Tibial artery (tissue), 4 donors: ENCODE data around the gene ZNF775.

Experiments used
- DNase-seq, 2 donors: peaks; one replicate each; pipeline ENCODE4 v3.0.0-alpha.2; 2019
- H3K27ac ChIP-seq, 2 donors: fragments of 200-600 bp; sonication (generic) in 1 of 2; 1 replicate in 1 of 2; 2 replicates in 1 of 2; pipeline ENCODE4 v1.5.1; 2018 to 2019; ENCODE audit warnings: mild to moderate bottlenecking in 1 of 2
- H3K27me3 ChIP-seq, 2 donors: fragments of 200-600 bp; sonication (generic) in 1 of 2; one replicate each; pipeline versions ENCODE4 v1.5.1 to v1.6.0; 2016 to 2019
- H3K36me3 ChIP-seq, 3 donors: fragments of 200-600 bp; sonication (generic) in 2 of 3; one replicate each; pipeline ENCODE4 v1.5.1; 2016 to 2019; ENCODE audit warnings: mild to moderate bottlenecking in 2 of 3
- H3K4me1 ChIP-seq, 4 donors: fragments of 200-600 bp; sonication (generic) in 2 of 4; 1 replicate in 3 of 4; 2 replicates in 1 of 4; pipeline ENCODE4 v1.5.1; 2016 to 2019
- H3K4me3 ChIP-seq, 2 donors: fragments of 200-600 bp; sonication (generic) in 1 of 2; 1 replicate in 1 of 2; 2 replicates in 1 of 2; pipeline ENCODE4 v1.5.1; 2018 to 2019; ENCODE audit warnings: mild to moderate bottlenecking in 2 of 2
- H3K9me3 ChIP-seq, 3 donors: fragments of 200-600 bp; sonication (generic) in 1 of 3; one replicate each; pipeline ENCODE4 v1.5.1; 2016 to 2019
- intact Hi-C: fragments of 100-400 bp; cut with DNase I; formaldehyde crosslinking; loops from one replicate; pipeline ENCODE4 v1.15.0; 2023; ENCODE audit warnings: low total_unique reads
- TF ChIP-seq, protein P1 (sequence below), 2 experiments: fragments of 200-600 bp in 1 of 2; fragments of 450-650 bp in 1 of 2; IDR thresholded peaks; one replicate each; pipeline ENCODE4 v1.5.1; 2017 to 2019; ENCODE audit warnings: antibody characterized with exemption in 2 of 2, mild to moderate bottlenecking in 1 of 2, moderate library complexity in 1 of 2

Gene ZNF775

DNA sequence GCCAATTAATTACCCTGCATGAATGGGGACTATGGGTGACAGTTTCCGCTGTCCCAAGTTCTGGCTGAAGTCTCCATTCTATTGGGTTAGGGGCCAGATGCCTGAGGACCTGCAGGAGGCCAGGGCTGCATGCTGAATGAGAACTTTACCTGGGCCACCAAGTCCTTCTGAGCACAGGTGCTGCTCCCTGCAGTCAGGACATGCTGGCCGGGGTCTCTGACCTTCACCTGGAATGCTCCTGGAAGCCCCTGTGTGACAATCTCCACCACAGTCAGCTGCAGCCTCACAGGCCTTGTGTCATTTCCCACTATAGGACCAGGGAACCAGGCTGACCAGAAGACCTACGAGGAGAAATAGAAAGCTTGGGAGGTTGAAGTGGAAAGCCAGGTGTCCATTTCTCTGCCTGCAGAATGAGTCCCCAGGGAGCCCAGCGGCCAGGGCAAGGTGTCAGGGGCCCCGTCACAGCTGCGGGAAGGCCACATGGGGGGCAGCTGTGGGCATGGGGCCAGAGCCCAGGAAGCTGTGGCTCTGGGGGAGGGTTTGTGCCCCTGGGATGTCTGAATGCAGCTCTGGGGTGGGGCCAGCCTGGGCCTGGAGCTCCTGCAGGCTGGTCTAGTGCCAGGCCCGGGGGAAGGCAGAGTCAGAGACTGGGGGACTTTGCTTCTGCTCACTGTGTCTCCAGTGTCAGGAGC, 65.7 kb downstream of the ZNF775 start:
- Histone ChIP-seq H3K4me3 (no peak overlapping the region), H3K27me3 (peaks cover 0 to 20% of the 10 kb centered on the region in 2 donors), H3K4me1 (peaks cover 0 to 4% (median 0%) of the 10 kb centered on the region in 4 donors), H3K9me3 (peaks cover 0 to 12% (median 12%) of the 10 kb centered on the region in 3 donors), H3K36me3 (no peaks in the 10 kb centered on the region), H3K27ac (no peak overlapping the region)
- no peak for DNase-seq
- TF ChIP-seq, protein P1, sequence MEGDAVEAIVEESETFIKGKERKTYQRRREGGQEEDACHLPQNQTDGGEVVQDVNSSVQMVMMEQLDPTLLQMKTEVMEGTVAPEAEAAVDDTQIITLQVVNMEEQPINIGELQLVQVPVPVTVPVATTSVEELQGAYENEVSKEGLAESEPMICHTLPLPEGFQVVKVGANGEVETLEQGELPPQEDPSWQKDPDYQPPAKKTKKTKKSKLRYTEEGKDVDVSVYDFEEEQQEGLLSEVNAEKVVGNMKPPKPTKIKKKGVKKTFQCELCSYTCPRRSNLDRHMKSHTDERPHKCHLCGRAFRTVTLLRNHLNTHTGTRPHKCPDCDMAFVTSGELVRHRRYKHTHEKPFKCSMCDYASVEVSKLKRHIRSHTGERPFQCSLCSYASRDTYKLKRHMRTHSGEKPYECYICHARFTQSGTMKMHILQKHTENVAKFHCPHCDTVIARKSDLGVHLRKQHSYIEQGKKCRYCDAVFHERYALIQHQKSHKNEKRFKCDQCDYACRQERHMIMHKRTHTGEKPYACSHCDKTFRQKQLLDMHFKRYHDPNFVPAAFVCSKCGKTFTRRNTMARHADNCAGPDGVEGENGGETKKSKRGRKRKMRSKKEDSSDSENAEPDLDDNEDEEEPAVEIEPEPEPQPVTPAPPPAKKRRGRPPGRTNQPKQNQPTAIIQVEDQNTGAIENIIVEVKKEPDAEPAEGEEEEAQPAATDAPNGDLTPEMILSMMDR (IDR thresholded peaks at IDR 0.05) = no peak
- intact Hi-C loops = no loop called here

- no peak overlapping the region for H3K4me3 ChIP-seq
- no peak for DNase-seq
- peaks cover 0 to 4% (median 0%) of the 10 kb centered on the region in 4 donors for H3K4me1 ChIP-seq
- H3K27ac ChIP-seq = no peak overlapping the region
- H3K27me3 ChIP-seq = peaks cover 0 to 31% of the 10 kb centered on the region in 2 donors
- intact Hi-C loops = no loop called here
- TF ChIP-seq, protein P1 (IDR thresholded peaks at IDR 0.05) = no peak
- peaks cover 0 to 12% (median 8%) of the 10 kb centered on the region in 3 donors for H3K9me3 ChIP-seq
- no peaks in the 10 kb centered on the region for H3K36me3 ChIP-seq
Observed at GRCh38 chr7:150446288-150446938, 67.3 kb downstream of the ZNF775 start.
